Colonic mucosa (tissue), 4 donors: ENCODE data around the gene PRDM9. TPM values are rescaled to one million over a fixed set of nuclear protein-coding genes. Genes with fewer than 3 reads are reported as not detected.
"Not testable (repeated sequence)": the region's sequence is repeated elsewhere in the genome, so short reads cannot be mapped to it uniquely, and the experiment has no call there.

Source experiments
- DNase-seq: peaks from one replicate; pipeline ENCODE4 v3.0.0-alpha.2; 2020
- H3K27ac ChIP-seq: fragments of 200-600 bp; one replicate; pipeline ENCODE4 v1.8.0; 2021
- H3K27me3 ChIP-seq: fragments of 200-600 bp; one replicate; pipeline ENCODE4 v1.8.0; 2021
- H3K36me3 ChIP-seq: fragments of 200-600 bp; one replicate; pipeline ENCODE4 v1.8.0; 2021
- H3K4me1 ChIP-seq: fragments of 200-600 bp; one replicate; pipeline ENCODE4 v1.8.0; 2021; ENCODE audit warnings: mild to moderate bottlenecking
- H3K4me3 ChIP-seq: fragments of 200-600 bp; one replicate; pipeline ENCODE4 v1.8.0; 2021
- H3K9ac ChIP-seq, 2 donors: one replicate each; pipeline ENCODE4 v1.7.0; 2013; ENCODE audit warnings: control low read depth in 2 of 2, low read depth in 2 of 2, low read length in 2 of 2
- H3K9me3 ChIP-seq: fragments of 200-600 bp; one replicate; pipeline ENCODE4 v1.8.0; 2021
- CTCF ChIP-seq: fragments of 200-600 bp; IDR thresholded peaks from one replicate; pipeline ENCODE4 v1.8.0; 2022; ENCODE audit warnings: antibody characterized with exemption, mild to moderate bottlenecking
- intact Hi-C: fragments of 100-400 bp; cut with DNase I; formaldehyde crosslinking; loops from one replicate; pipeline ENCODE4 v1.14.1; 2022
- total RNA-seq, 2 donors: library from RNA; stranded (reverse); fragmentation: NEBNext Ultra II Directional in 1 of 2; extraction: Animal tissue kit (Norgen Biotek cat#: 25700) in 1 of 2; gene quantifications; one replicate each; pipeline ENCODE4 v1.2.1, GENCODE V29; 2021
- donor health status: healthy.
- donor health status: DM: no; HTN: no; CAD: no.
- donor health status: DM: no; HTN: no; CAD: no.

PRDM9 gene
- total RNA-seq, 2 donors from 2014 or later: not detected

- no peaks in the 10 kb centered on the region for H3K9me3 ChIP-seq
- no peak for TF ChIP-seq CTCF
- H3K4me1 ChIP-seq: no peaks in the 10 kb centered on the region
- DNase-seq: no peak
- H3K27me3 ChIP-seq: no peaks in the 10 kb centered on the region
- intact Hi-C loops: no loop called here
- H3K27ac ChIP-seq: no peak overlapping the region
- H3K36me3 ChIP-seq: no peaks in the 10 kb centered on the region
- no peak overlapping the region for H3K4me3 ChIP-seq
- H3K9ac ChIP-seq: no peak overlapping the region
These were observed 23.3 kb upstream of the PRDM9 start for GRCh38 chr5:23484096-23484495.

GRCh38 chr5:23486227-23486626 lies 21.2 kb upstream of the PRDM9 start:
- H3K9ac ChIP-seq, intact Hi-C loops, H3K27me3 ChIP-seq, H3K36me3 ChIP-seq, H3K4me1 ChIP-seq, H3K9me3 ChIP-seq, H3K4me3 ChIP-seq, DNase-seq, H3K27ac ChIP-seq: not testable (repeated sequence)

GRCh38 chr5:23490993-23491392 lies 16.4 kb upstream of the PRDM9 start:
- DNase-seq: no peak
- Histone ChIP-seq H3K36me3 (no peaks in the 10 kb centered on the region), H3K4me3 (no peak overlapping the region), H3K27ac (no peak overlapping the region), H3K9me3 (no peaks in the 10 kb centered on the region), H3K27me3 (no peaks in the 10 kb centered on the region), H3K9ac (no peak overlapping the region), H3K4me1 (no peaks in the 10 kb centered on the region)
- TF ChIP-seq CTCF: no peak
- intact Hi-C loops: no loop called here

- no peaks in the 10 kb centered on the region for H3K4me1 ChIP-seq
- no peak for TF ChIP-seq CTCF
- DNase-seq: no peak
- H3K27ac ChIP-seq: no peak overlapping the region
- H3K36me3 ChIP-seq: no peaks in the 10 kb centered on the region
- intact Hi-C loops: no loop called here
- no peak overlapping the region for H3K9ac ChIP-seq
- H3K9me3 ChIP-seq: peaks cover 5% of the 10 kb centered on the region
- no peaks in the 10 kb centered on the region for H3K27me3 ChIP-seq
- no peak overlapping the region for H3K4me3 ChIP-seq
These were observed 12.9 kb upstream of the PRDM9 start for GRCh38 chr5:23494558-23494957.

- no peak overlapping the region for H3K27ac ChIP-seq
- H3K9ac ChIP-seq: no peak overlapping the region
- no peaks in the 10 kb centered on the region for H3K27me3 ChIP-seq
- peaks cover 5% of the 10 kb centered on the region for H3K9me3 ChIP-seq
- no peak for DNase-seq
- H3K4me1 ChIP-seq: no peaks in the 10 kb centered on the region
- TF ChIP-seq CTCF: no peak
- intact Hi-C loops: no loop called here
- H3K36me3 ChIP-seq: no peaks in the 10 kb centered on the region
- no peak overlapping the region for H3K4me3 ChIP-seq
These were observed 10.8 kb upstream of the PRDM9 start for GRCh38 chr5:23496576-23496975.

GRCh38 chr5:23506329-23507236 lies 826 bp upstream of the PRDM9 start:
- no peak overlapping the region for H3K9ac ChIP-seq
- H3K36me3 ChIP-seq: no peaks in the 10 kb centered on the region
- no peak overlapping the region for H3K27ac ChIP-seq
- no peak for TF ChIP-seq CTCF
- H3K9me3 ChIP-seq: no peaks in the 10 kb centered on the region
- no peaks in the 10 kb centered on the region for H3K27me3 ChIP-seq
- H3K4me3 ChIP-seq: no peak overlapping the region
- intact Hi-C loops: no loop called here
- DNase-seq: no peak
- H3K4me1 ChIP-seq: no peaks in the 10 kb centered on the region

- H3K9ac ChIP-seq, H3K4me3 ChIP-seq, DNase-seq, intact Hi-C loops, H3K27me3 ChIP-seq, H3K27ac ChIP-seq, H3K4me1 ChIP-seq, H3K36me3 ChIP-seq, H3K9me3 ChIP-seq: not testable (repeated sequence)
These were observed 3.0 kb downstream of the PRDM9 start for GRCh38 chr5:23510434-23510833.
